ENCODE results near the gene CKAP5.

The CKAP5 gene

GRCh38 chr11:46743043-46743442 lies 103.0 kb downstream of the CKAP5 start:
- H3K27me3 ChIP-seq (ENCODE audit: low read depth): no peaks in the 10 kb centered on the region
- H3K36me3 ChIP-seq (replicated peaks): peaks cover 78% of the 10 kb centered on the region
- no peak overlapping the region for H3K4me3 ChIP-seq
- H3K9me3 ChIP-seq: no peaks in the 10 kb centered on the region
- in situ Hi-C loops (cut with MboI; ENCODE audit: low sequenced_read_pairs): loop anchor here (10.0 kb wide), 1 partner anchor 52 kb away; no protein-coding TSS in a partner anchor
- H3K4me1 ChIP-seq: no peaks in the 10 kb centered on the region
- DNase-seq (ENCODE audit: low spot score in 2 of 2): no peak

GRCh38 chr11:46741600-46742484 lies 104.2 kb downstream of the CKAP5 start:
- Histone ChIP-seq H3K4me3 (no peak overlapping the region), H3K9me3 (no peaks in the 10 kb centered on the region), H3K4me1 (no peaks in the 10 kb centered on the region), H3K36me3 (replicated peaks) (peaks cover 66% of the 10 kb centered on the region), H3K27me3 (ENCODE audit: low read depth) (no peaks in the 10 kb centered on the region)
- no peak for DNase-seq (ENCODE audit: low spot score in 2 of 2)
- in situ Hi-C loops (cut with MboI; ENCODE audit: low sequenced_read_pairs): loop anchor here (10.0 kb wide), 1 partner anchor 53 kb away; no protein-coding TSS in a partner anchor

GRCh38 chr11:46738887-46739286 lies 107.2 kb downstream of the CKAP5 start:
- H3K36me3 ChIP-seq (replicated peaks): peaks cover 37% of the 10 kb centered on the region
- no peaks in the 10 kb centered on the region for H3K4me1 ChIP-seq

GRCh38 chr11:46737699-46738098 lies 108.4 kb downstream of the CKAP5 start:
- Histone ChIP-seq H3K36me3 (replicated peaks) (peaks cover 25% of the 10 kb centered on the region), H3K27me3 (ENCODE audit: low read depth) (no peaks in the 10 kb centered on the region), H3K9me3 (no peaks in the 10 kb centered on the region), H3K4me1 (no peaks in the 10 kb centered on the region), H3K4me3 (no peak overlapping the region)
- in situ Hi-C loops (cut with MboI; ENCODE audit: low sequenced_read_pairs): no loop called here
- DNase-seq (ENCODE audit: low spot score in 2 of 2): no peak

More at GRCh38 chr11:46738887-46739286, 107.2 kb downstream of the CKAP5 start:
- in situ Hi-C loops (cut with MboI; ENCODE audit: low sequenced_read_pairs): no loop called here
- no peak for DNase-seq (ENCODE audit: low spot score in 2 of 2)
- Histone ChIP-seq H3K4me3 (no peak overlapping the region), H3K9me3 (no peaks in the 10 kb centered on the region), H3K27me3 (ENCODE audit: low read depth) (no peaks in the 10 kb centered on the region)

- H3K36me3 ChIP-seq (replicated peaks): peaks cover 14% of the 10 kb centered on the region
- no peaks in the 10 kb centered on the region for H3K27me3 ChIP-seq (ENCODE audit: low read depth)
- H3K4me1 ChIP-seq: no peaks in the 10 kb centered on the region
- no peak for DNase-seq (ENCODE audit: low spot score in 2 of 2)
- no peaks in the 10 kb centered on the region for H3K9me3 ChIP-seq
- no peak overlapping the region for H3K4me3 ChIP-seq
- in situ Hi-C loops (cut with MboI; ENCODE audit: low sequenced_read_pairs): no loop called here
These were observed 109.5 kb downstream of the CKAP5 start for GRCh38 chr11:46736615-46737014.

GRCh38 chr11:46736146-46736545 lies 109.9 kb downstream of the CKAP5 start:
- no peak overlapping the region for H3K4me3 ChIP-seq
- no peaks in the 10 kb centered on the region for H3K27me3 ChIP-seq (ENCODE audit: low read depth)
- no peaks in the 10 kb centered on the region for H3K4me1 ChIP-seq
- in situ Hi-C loops (cut with MboI; ENCODE audit: low sequenced_read_pairs): no loop called here
- DNase-seq (ENCODE audit: low spot score in 2 of 2): no peak
- H3K9me3 ChIP-seq: no peaks in the 10 kb centered on the region
- H3K36me3 ChIP-seq (replicated peaks): peaks cover 10% of the 10 kb centered on the region

- in situ Hi-C loops (cut with MboI; ENCODE audit: low sequenced_read_pairs): no loop called here
- Histone ChIP-seq H3K36me3 (replicated peaks) (no peaks in the 10 kb centered on the region), H3K9me3 (no peaks in the 10 kb centered on the region), H3K4me3 (no peak overlapping the region), H3K27me3 (ENCODE audit: low read depth) (no peaks in the 10 kb centered on the region), H3K4me1 (no peaks in the 10 kb centered on the region)
- no peak for DNase-seq (ENCODE audit: low spot score in 2 of 2)
These were observed 112.8 kb downstream of the CKAP5 start for GRCh38 chr11:46733234-46733633.

GRCh38 chr11:46731545-46731944 lies 114.5 kb downstream of the CKAP5 start:
- Histone ChIP-seq H3K36me3 (replicated peaks) (no peaks in the 10 kb centered on the region), H3K4me3 (no peak overlapping the region), H3K9me3 (no peaks in the 10 kb centered on the region), H3K27me3 (ENCODE audit: low read depth) (no peaks in the 10 kb centered on the region), H3K4me1 (no peaks in the 10 kb centered on the region)
- in situ Hi-C loops (cut with MboI; ENCODE audit: low sequenced_read_pairs): no loop called here
- no peak for DNase-seq (ENCODE audit: low spot score in 2 of 2)

- Histone ChIP-seq H3K9me3 (no peaks in the 10 kb centered on the region), H3K27me3 (ENCODE audit: low read depth) (no peaks in the 10 kb centered on the region), H3K36me3 (replicated peaks) (no peaks in the 10 kb centered on the region), H3K4me1 (no peaks in the 10 kb centered on the region), H3K4me3 (no peak overlapping the region)
- DNase-seq (ENCODE audit: low spot score in 2 of 2): no peak
- in situ Hi-C loops (cut with MboI; ENCODE audit: low sequenced_read_pairs): no loop called here
These were observed 116.7 kb downstream of the CKAP5 start for GRCh38 chr11:46729110-46730027.

- Histone ChIP-seq H3K27me3 (ENCODE audit: low read depth) (no peaks in the 10 kb centered on the region), H3K9me3 (no peaks in the 10 kb centered on the region), H3K4me3 (no peak overlapping the region), H3K4me1 (no peaks in the 10 kb centered on the region), H3K36me3 (replicated peaks) (no peaks in the 10 kb centered on the region)
- DNase-seq (ENCODE audit: low spot score in 2 of 2): no peak
- in situ Hi-C loops (cut with MboI; ENCODE audit: low sequenced_read_pairs): no loop called here
These were observed 117.4 kb downstream of the CKAP5 start for GRCh38 chr11:46728659-46729040.

- Histone ChIP-seq H3K27me3 (ENCODE audit: low read depth) (no peaks in the 10 kb centered on the region), H3K4me1 (no peaks in the 10 kb centered on the region), H3K9me3 (no peaks in the 10 kb centered on the region), H3K36me3 (replicated peaks) (no peaks in the 10 kb centered on the region), H3K4me3 (no peak overlapping the region)
- no peak for DNase-seq (ENCODE audit: low spot score in 2 of 2)
- in situ Hi-C loops (cut with MboI; ENCODE audit: low sequenced_read_pairs): no loop called here
These were observed 118.0 kb downstream of the CKAP5 start for GRCh38 chr11:46727952-46728658.

- H3K4me3 ChIP-seq: no peak overlapping the region
- H3K36me3 ChIP-seq (replicated peaks): no peaks in the 10 kb centered on the region
- H3K9me3 ChIP-seq: no peaks in the 10 kb centered on the region
- no peaks in the 10 kb centered on the region for H3K27me3 ChIP-seq (ENCODE audit: low read depth)
- H3K4me1 ChIP-seq: no peaks in the 10 kb centered on the region
- no peak for DNase-seq (ENCODE audit: low spot score in 2 of 2)
- in situ Hi-C loops (cut with MboI; ENCODE audit: low sequenced_read_pairs): no loop called here
These were observed 119.7 kb downstream of the CKAP5 start for GRCh38 chr11:46726206-46726862.
